Right lobe of liver (tissue), 6 donors: ENCODE measurements around the gene TBC1D12. TPM values are rescaled to one million over a fixed set of nuclear protein-coding genes. Genes with fewer than 3 reads are reported as not detected.

ENCODE experiments used
- ATAC-seq, 4 donors: fragments of 200-7000 bp; cut with Tn5 transposase; one replicate each; pipeline ENCODE4 v1.9.1; 2020; ENCODE audit warnings: mild to moderate bottlenecking in 4 of 4, moderate library complexity in 4 of 4
- DNase-seq, 3 donors: peaks; one replicate each; pipeline ENCODE4 v3.0.0-alpha.2; 2020
- H3K27ac ChIP-seq, 3 donors: fragments of 200-600 bp; one replicate each; pipeline ENCODE4 v1.8.0; 2022
- H3K27me3 ChIP-seq, 2 donors: fragments of 200-600 bp; one replicate each; pipeline ENCODE4 v1.8.0; 2022
- H3K36me3 ChIP-seq, 4 donors: fragments of 200-600 bp; sonication (generic) in 1 of 4; one replicate each; pipeline versions ENCODE4 v1.5.1 to v1.8.0; 2017 to 2022; ENCODE audit warnings: control low read depth in 1 of 4
- H3K4me1 ChIP-seq, 4 donors: fragments of 200-600 bp; sonication (generic) in 1 of 4; one replicate each; pipeline versions ENCODE4 v1.5.1 to v1.8.0; 2017 to 2022; ENCODE audit warnings: control low read depth in 1 of 4
- H3K4me3 ChIP-seq, 3 donors: fragments of 200-600 bp; one replicate each; pipeline ENCODE4 v1.8.0; 2022
- H3K9me3 ChIP-seq, 4 donors: fragments of 200-600 bp; sonication (generic) in 1 of 4; one replicate each; pipeline versions ENCODE4 v1.5.1 to v1.8.0; 2017 to 2022; ENCODE audit warnings: control low read depth in 1 of 4
- POLR2A ChIP-seq: fragments of 450-650 bp; IDR thresholded peaks from one replicate; pipeline ENCODE4 v1.6.1; 2017; ENCODE audit warnings: antibody characterized with exemption, mild to moderate bottlenecking
- WGBS: methylation state at CpG from one replicate; pipeline ENCODE4 v1.1.6; 2018; ENCODE audit warnings: low coverage, low lambda C conversion rate; ENCODE audit not compliant: insufficient coverage; ENCODE audit errors: missing lambda C conversion rate; 5-methylcytosine and 5-hydroxymethylcytosine counted together
- intact Hi-C, 2 donors: fragments of 100-400 bp; cut with DNase I; formaldehyde crosslinking; loops; one replicate each; pipeline versions ENCODE4 v1.11.2 to v1.14.1; 2022
- total RNA-seq, 6 experiments: library from RNA; depleted of rRNA in 2 of 6; stranded (reverse); fragments of >200 nt in 2 of 6; fragmentation: NEBNext Ultra II Directional in 3 of 6; extraction: Animal tissue kit (Norgen Biotek cat#: 25700) in 3 of 6; gene quantifications; one replicate each; pipeline versions ENCODE4 v1.1.0 to v1.2.4, GENCODE V29; 2016 to 2023
- TF ChIP-seq, protein P1 (sequence below), 4 donors: fragments of 200-600 bp in 3 of 4; fragments of 450-650 bp in 1 of 4; IDR thresholded peaks; one replicate each; pipeline versions ENCODE4 v1.5.1 to v1.8.0; 2016 to 2022; ENCODE audit warnings: antibody characterized with exemption in 4 of 4, mild to moderate bottlenecking in 2 of 4
- donor health status: DM: no; HTN: yes; CAD: no.
- donor health status: DM: no; HTN: no; CAD: no.
- donor health status: DM: no; HTN: no; CAD: no.
- donor health status: DM: no; HTN: yes; CAD: no.
- donor health status: DM: no; HTN: yes; CAD: no.

TBC1D12 gene
- total RNA-seq, 6 experiments from 2014 or later: 3.8 to 5.2 (median 4.9) TPM

DNA sequence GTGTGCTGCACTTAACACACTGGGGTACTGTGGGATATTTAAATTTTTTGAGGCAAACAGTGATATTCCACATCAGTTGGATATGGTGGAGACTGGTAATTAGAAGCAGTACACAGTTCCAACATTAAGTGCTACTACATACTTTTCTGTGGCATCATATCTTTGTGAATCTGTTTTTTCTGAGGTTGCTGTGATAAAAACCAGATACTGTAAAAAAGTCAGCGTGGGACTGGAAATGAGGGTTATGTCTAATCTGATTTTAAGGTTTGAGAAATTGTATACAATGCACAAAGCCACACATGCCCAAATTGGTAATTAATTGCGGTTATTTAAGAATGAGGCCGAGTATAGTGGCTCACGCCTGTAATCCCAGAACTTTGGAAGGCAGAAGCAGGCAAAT, 41.2 kb downstream of the TBC1D12 start:
- intact Hi-C loops: no loop called here
- TF ChIP-seq POLR2A: no peak
- TF ChIP-seq, protein P1, sequence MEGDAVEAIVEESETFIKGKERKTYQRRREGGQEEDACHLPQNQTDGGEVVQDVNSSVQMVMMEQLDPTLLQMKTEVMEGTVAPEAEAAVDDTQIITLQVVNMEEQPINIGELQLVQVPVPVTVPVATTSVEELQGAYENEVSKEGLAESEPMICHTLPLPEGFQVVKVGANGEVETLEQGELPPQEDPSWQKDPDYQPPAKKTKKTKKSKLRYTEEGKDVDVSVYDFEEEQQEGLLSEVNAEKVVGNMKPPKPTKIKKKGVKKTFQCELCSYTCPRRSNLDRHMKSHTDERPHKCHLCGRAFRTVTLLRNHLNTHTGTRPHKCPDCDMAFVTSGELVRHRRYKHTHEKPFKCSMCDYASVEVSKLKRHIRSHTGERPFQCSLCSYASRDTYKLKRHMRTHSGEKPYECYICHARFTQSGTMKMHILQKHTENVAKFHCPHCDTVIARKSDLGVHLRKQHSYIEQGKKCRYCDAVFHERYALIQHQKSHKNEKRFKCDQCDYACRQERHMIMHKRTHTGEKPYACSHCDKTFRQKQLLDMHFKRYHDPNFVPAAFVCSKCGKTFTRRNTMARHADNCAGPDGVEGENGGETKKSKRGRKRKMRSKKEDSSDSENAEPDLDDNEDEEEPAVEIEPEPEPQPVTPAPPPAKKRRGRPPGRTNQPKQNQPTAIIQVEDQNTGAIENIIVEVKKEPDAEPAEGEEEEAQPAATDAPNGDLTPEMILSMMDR (IDR thresholded peaks at IDR 0.05): no peak
- Histone ChIP-seq H3K27me3 (no peaks in the 10 kb centered on the region), H3K36me3 (no peaks in the 10 kb centered on the region), H3K4me3 (no peak overlapping the region), H3K4me1 (peaks cover 0 to 3% (median 0%) of the 10 kb centered on the region in 4 donors), H3K9me3 (no peaks in the 10 kb centered on the region), H3K27ac (no peak overlapping the region)
- no peak for DNase-seq
- 79% methylated on average over 4 of the region's 4 CpGs for WGBS
- ATAC-seq: peak in 1 of 4 donors; percentile 17

DNA sequence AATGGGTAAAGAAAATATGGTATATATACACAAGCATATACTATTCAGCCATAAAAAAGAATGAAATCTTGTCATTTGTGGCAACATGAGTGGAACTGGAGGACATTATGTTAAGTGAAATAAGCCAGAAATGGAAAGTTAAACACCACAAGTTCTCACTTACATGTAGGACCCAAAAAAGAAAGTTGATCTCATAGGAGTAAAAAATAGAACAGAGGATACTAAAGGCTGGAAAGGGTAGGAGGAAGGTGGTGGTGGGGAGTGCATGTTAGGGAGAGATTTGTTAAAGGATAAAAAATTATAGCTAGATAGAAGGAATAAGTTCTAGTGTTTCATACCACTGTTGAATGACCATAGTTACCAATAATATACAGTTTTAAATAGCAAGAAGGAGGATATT, 48.4 kb downstream of the TBC1D12 start:
- H3K27ac ChIP-seq: no peak overlapping the region
- DNase-seq (no peak), ATAC-seq (no peak)
- TF ChIP-seq POLR2A: no peak
- TF ChIP-seq, protein P1 (IDR thresholded peaks at IDR 0.05): no peak
- no peaks in the 10 kb centered on the region for H3K36me3 ChIP-seq
- H3K9me3 ChIP-seq: no peaks in the 10 kb centered on the region
- peaks cover 0 to 9% (median under 1%) of the 10 kb centered on the region in 4 donors for H3K4me1 ChIP-seq
- no peaks in the 10 kb centered on the region for H3K27me3 ChIP-seq
- H3K4me3 ChIP-seq: no peak overlapping the region
- intact Hi-C loops: no loop called here

DNA sequence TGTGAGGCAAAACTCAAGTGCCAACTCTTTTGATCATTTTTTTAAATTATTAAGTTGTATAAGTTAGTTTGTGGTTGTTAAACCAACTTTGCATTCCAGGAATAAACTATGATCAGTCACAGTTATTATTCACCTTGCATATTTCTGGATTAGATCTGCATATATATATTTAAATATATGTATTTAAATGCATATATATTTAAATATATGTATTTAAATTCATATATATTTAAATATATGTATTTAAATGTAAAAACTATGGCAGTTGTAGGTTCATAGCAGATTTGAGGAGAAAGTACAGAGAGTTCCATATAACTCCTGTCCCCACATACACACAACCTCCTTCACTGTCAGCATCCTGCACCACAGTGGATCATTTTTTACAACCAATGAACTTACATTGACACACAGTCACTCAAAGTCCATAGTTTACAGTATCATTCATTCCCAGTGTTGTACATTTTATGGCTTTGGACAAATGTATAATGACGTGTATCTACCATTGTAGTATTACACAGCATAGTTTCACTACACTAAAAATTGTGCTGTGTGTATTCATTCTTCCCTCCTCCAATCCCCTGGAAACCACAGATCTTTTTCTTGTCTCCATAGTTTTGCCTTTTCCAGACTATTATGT, 49.7 kb downstream of the TBC1D12 start:
- WGBS: 94% methylated on average over 1 of the region's 1 CpG
- peaks cover 0 to 9% (median 4%) of the 10 kb centered on the region in 4 donors for H3K4me1 ChIP-seq
- no peaks in the 10 kb centered on the region for H3K36me3 ChIP-seq
- no peak overlapping the region for H3K27ac ChIP-seq
- no peaks in the 10 kb centered on the region for H3K27me3 ChIP-seq
- ATAC-seq (no peak), DNase-seq (no peak)
- H3K4me3 ChIP-seq: no peak overlapping the region
- intact Hi-C loops: no loop called here
- H3K9me3 ChIP-seq: no peaks in the 10 kb centered on the region
- TF ChIP-seq, protein P1 (IDR thresholded peaks at IDR 0.05): no peak
- TF ChIP-seq POLR2A: no peak

DNA sequence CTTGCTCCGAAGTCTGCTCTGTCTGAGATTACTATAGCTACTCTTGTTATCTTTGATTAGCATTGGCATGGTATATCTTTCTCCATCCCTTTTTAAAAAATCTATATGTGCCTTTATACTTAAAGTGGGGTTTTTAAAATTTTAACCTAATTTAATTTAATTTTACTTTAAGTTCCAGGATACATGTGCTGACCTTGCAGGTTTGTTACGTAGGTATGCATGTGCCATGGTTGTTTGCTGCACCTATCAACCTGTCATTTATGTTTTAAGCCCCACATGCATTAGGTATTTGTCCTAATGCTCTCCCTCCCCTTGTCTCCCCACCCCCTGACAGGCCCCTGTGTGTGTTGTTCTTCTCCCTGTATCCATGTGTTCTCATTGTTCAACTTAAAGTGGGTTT, 54.6 kb downstream of the TBC1D12 start:
- Histone ChIP-seq H3K9me3 (no peaks in the 10 kb centered on the region), H3K27ac (no peak overlapping the region), H3K27me3 (no peaks in the 10 kb centered on the region), H3K4me1 (peaks cover 0 to 16% (median 6%) of the 10 kb centered on the region in 4 donors), H3K4me3 (no peak overlapping the region), H3K36me3 (no peaks in the 10 kb centered on the region)
- DNase-seq (no peak), ATAC-seq (no peak)
- 94% methylated on average over 2 of the region's 2 CpGs for WGBS
- TF ChIP-seq POLR2A: no peak
- TF ChIP-seq, protein P1 (IDR thresholded peaks at IDR 0.05): no peak
- intact Hi-C loops: no loop called here
